ENCODE measurements around the gene SPRR2A. TPM values are rescaled to one million over a fixed set of nuclear protein-coding genes. Genes with fewer than 3 reads are reported as not detected.

The SPRR2A gene
- total RNA-seq: not detected

GRCh38 chr1:153057375-153057774 lies at the start of gene SPRR2A:
SPRR2A (minus strand) TSS chr1:153057512; CDS start chr1:153056735, 777 bp downstream.
- peaks cover 0 to 2% (median 0%) of the 10 kb centered on the region in 3 donors for H3K9me3 ChIP-seq (ENCODE audit: control insufficient read depth in 3 of 3, low read length in 3 of 3)
- H3K27ac ChIP-seq (ENCODE audit: low read depth, low read length): no peak within 1 kb of the TSS
- no peak within 1 kb of the TSS for H3K9ac ChIP-seq (ENCODE audit: low read depth in 1 of 3, low read length in 3 of 3)
- no peaks in the 10 kb centered on the region for H3K4me1 ChIP-seq (ENCODE audit: control insufficient read depth in 3 of 3, insufficient read depth in 3 of 3, low read length in 3 of 3)
- H3K27me3 ChIP-seq (ENCODE audit: control insufficient read depth in 3 of 3, insufficient read depth in 3 of 3, low read length in 3 of 3): no peaks in the 10 kb centered on the region
- H3K36me3 ChIP-seq (ENCODE audit: control insufficient read depth in 3 of 3, insufficient read depth in 3 of 3, low read length in 3 of 3): no peaks in the 10 kb centered on the region
- no peak within 1 kb of the TSS for H3K4me3 ChIP-seq (ENCODE audit: low read length in 3 of 3)

GRCh38 chr1:153100245-153100644 lies 42.9 kb upstream of the SPRR2A start:
- Histone ChIP-seq H3K9me3 (ENCODE audit: control insufficient read depth in 3 of 3, low read length in 3 of 3) (peaks cover 0 to 2% (median 0%) of the 10 kb centered on the region in 3 donors), H3K36me3 (ENCODE audit: control insufficient read depth in 3 of 3, insufficient read depth in 3 of 3, low read length in 3 of 3) (no peaks in the 10 kb centered on the region), H3K4me1 (ENCODE audit: control insufficient read depth in 3 of 3, insufficient read depth in 3 of 3, low read length in 3 of 3) (no peaks in the 10 kb centered on the region), H3K27me3 (ENCODE audit: control insufficient read depth in 3 of 3, insufficient read depth in 3 of 3, low read length in 3 of 3) (no peaks in the 10 kb centered on the region), H3K9ac (ENCODE audit: low read depth in 1 of 3, low read length in 3 of 3) (no peak overlapping the region), H3K4me3 (ENCODE audit: low read length in 3 of 3) (no peak overlapping the region), H3K27ac (ENCODE audit: low read depth, low read length) (no peak overlapping the region)

DNA sequence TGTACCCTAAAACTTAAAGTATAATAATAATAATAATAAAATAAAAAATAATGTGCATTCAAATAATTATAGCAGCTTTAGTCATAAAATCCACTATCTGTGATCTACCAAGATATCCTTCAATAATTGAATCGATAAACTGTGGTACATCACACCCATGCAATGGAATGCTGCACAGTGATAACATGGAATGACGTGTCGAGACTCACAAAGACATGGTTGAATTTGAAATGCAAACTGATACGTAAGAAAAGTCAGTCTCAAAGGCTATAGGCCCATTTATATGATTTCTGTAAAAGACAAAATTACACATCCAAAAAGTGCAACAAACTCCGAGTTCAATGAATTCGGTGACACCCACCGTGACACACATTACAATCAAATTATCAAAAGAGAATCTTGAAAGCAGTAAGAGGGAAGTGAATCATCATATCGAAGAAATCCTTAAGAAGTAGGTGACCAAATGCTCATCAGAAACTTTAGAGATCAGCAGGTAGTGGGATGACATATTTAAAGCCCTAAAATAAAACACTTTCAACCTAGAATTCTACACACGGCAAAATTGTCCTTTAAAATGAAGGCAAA lies 42.2 kb upstream of the SPRR2A start:
- Histone ChIP-seq H3K9me3 (ENCODE audit: control insufficient read depth in 3 of 3, low read length in 3 of 3) (peaks cover 0 to 2% (median 0%) of the 10 kb centered on the region in 3 donors), H3K27ac (ENCODE audit: low read depth, low read length) (no peak overlapping the region), H3K27me3 (ENCODE audit: control insufficient read depth in 3 of 3, insufficient read depth in 3 of 3, low read length in 3 of 3) (no peaks in the 10 kb centered on the region), H3K4me1 (ENCODE audit: control insufficient read depth in 3 of 3, insufficient read depth in 3 of 3, low read length in 3 of 3) (no peaks in the 10 kb centered on the region), H3K9ac (ENCODE audit: low read depth in 1 of 3, low read length in 3 of 3) (no peak overlapping the region), H3K36me3 (ENCODE audit: control insufficient read depth in 3 of 3, insufficient read depth in 3 of 3, low read length in 3 of 3) (no peaks in the 10 kb centered on the region), H3K4me3 (ENCODE audit: low read length in 3 of 3) (no peak overlapping the region)

DNA sequence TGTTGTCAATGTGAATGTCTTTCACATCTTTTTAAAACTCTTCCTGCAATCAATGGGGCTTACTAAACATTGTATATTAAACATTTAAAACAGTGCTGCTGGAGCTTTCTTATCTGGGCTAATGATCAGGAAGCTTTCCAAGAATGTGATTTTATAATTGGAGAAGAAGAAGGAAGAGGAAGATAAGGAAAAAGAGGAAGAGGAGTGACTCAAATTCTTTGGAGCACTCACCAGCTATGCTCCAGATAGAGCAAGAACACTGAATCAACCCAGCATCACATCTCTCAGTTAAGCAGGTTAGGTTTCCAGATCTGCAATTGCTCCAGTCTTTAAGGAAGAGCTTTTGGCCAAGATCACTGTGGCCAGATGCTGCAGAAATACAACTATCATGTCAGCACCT lies 38.5 kb upstream of the SPRR2A start:
- Histone ChIP-seq H3K27me3 (ENCODE audit: control insufficient read depth in 3 of 3, insufficient read depth in 3 of 3, low read length in 3 of 3) (no peaks in the 10 kb centered on the region), H3K4me1 (ENCODE audit: control insufficient read depth in 3 of 3, insufficient read depth in 3 of 3, low read length in 3 of 3) (no peaks in the 10 kb centered on the region), H3K9me3 (ENCODE audit: control insufficient read depth in 3 of 3, low read length in 3 of 3) (no peaks in the 10 kb centered on the region), H3K9ac (ENCODE audit: low read depth in 1 of 3, low read length in 3 of 3) (no peak overlapping the region), H3K27ac (ENCODE audit: low read depth, low read length) (no peak overlapping the region), H3K36me3 (ENCODE audit: control insufficient read depth in 3 of 3, insufficient read depth in 3 of 3, low read length in 3 of 3) (no peaks in the 10 kb centered on the region), H3K4me3 (ENCODE audit: low read length in 3 of 3) (no peak overlapping the region)

- H3K27ac ChIP-seq (ENCODE audit: low read depth, low read length): no peak within 1 kb of the TSS
- no peaks in the 10 kb centered on the region for H3K4me1 ChIP-seq (ENCODE audit: control insufficient read depth in 3 of 3, insufficient read depth in 3 of 3, low read length in 3 of 3)
- no peak within 1 kb of the TSS for H3K4me3 ChIP-seq (ENCODE audit: low read length in 3 of 3)
- H3K27me3 ChIP-seq (ENCODE audit: control insufficient read depth in 3 of 3, insufficient read depth in 3 of 3, low read length in 3 of 3): no peaks in the 10 kb centered on the region
- no peaks in the 10 kb centered on the region for H3K36me3 ChIP-seq (ENCODE audit: control insufficient read depth in 3 of 3, insufficient read depth in 3 of 3, low read length in 3 of 3)
- H3K9ac ChIP-seq (ENCODE audit: low read depth in 1 of 3, low read length in 3 of 3): no peak within 1 kb of the TSS
- no peaks in the 10 kb centered on the region for H3K9me3 ChIP-seq (ENCODE audit: control insufficient read depth in 3 of 3, low read length in 3 of 3)
These were observed 37.1 kb upstream of the SPRR2A start, which contains the start of gene SPRR2E for GRCh38 chr1:153094426-153094825. SPRR2E (minus strand) TSS chr1:153094526; CDS start chr1:153093751, 775 bp downstream.

GRCh38 chr1:153087652-153088051 lies 30.3 kb upstream of the SPRR2A start:
- Histone ChIP-seq H3K27me3 (ENCODE audit: control insufficient read depth in 3 of 3, insufficient read depth in 3 of 3, low read length in 3 of 3) (no peaks in the 10 kb centered on the region), H3K27ac (ENCODE audit: low read depth, low read length) (no peak overlapping the region), H3K9ac (ENCODE audit: low read depth in 1 of 3, low read length in 3 of 3) (no peak overlapping the region), H3K9me3 (ENCODE audit: control insufficient read depth in 3 of 3, low read length in 3 of 3) (peaks cover 0 to 3% (median 0%) of the 10 kb centered on the region in 3 donors), H3K4me3 (ENCODE audit: low read length in 3 of 3) (no peak overlapping the region), H3K36me3 (ENCODE audit: control insufficient read depth in 3 of 3, insufficient read depth in 3 of 3, low read length in 3 of 3) (no peaks in the 10 kb centered on the region), H3K4me1 (ENCODE audit: control insufficient read depth in 3 of 3, insufficient read depth in 3 of 3, low read length in 3 of 3) (no peaks in the 10 kb centered on the region)

DNA sequence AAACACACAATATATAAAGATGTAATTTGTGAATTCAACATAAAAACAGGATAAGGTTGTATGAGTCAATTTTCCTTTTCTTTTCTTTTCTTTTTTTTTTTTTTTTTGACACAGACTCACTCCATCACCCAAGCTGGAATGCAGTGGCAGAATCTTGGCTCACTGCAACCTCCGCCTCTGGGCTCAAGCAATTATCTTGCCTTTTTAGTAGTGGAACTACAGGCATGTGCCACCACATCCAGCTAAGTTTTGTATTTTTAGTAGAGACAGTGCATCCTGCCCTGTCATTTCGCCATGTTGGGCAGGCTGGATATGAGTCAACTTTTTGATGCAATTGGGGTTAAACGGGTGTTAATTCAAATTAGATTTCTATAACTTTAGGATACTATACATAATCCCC lies 24.4 kb upstream of the SPRR2A start:
- no peak overlapping the region for H3K27ac ChIP-seq (ENCODE audit: low read depth, low read length)
- no peak overlapping the region for H3K4me3 ChIP-seq (ENCODE audit: low read length in 3 of 3)
- no peaks in the 10 kb centered on the region for H3K4me1 ChIP-seq (ENCODE audit: control insufficient read depth in 3 of 3, insufficient read depth in 3 of 3, low read length in 3 of 3)
- H3K9ac ChIP-seq (ENCODE audit: low read depth in 1 of 3, low read length in 3 of 3): no peak overlapping the region
- H3K9me3 ChIP-seq (ENCODE audit: control insufficient read depth in 3 of 3, low read length in 3 of 3): peaks cover 0 to 3% (median 0%) of the 10 kb centered on the region in 3 donors
- H3K36me3 ChIP-seq (ENCODE audit: control insufficient read depth in 3 of 3, insufficient read depth in 3 of 3, low read length in 3 of 3): no peaks in the 10 kb centered on the region
- H3K27me3 ChIP-seq (ENCODE audit: control insufficient read depth in 3 of 3, insufficient read depth in 3 of 3, low read length in 3 of 3): no peaks in the 10 kb centered on the region

- no peaks in the 10 kb centered on the region for H3K27me3 ChIP-seq (ENCODE audit: control insufficient read depth in 3 of 3, insufficient read depth in 3 of 3, low read length in 3 of 3)
- H3K36me3 ChIP-seq (ENCODE audit: control insufficient read depth in 3 of 3, insufficient read depth in 3 of 3, low read length in 3 of 3): no peaks in the 10 kb centered on the region
- H3K9me3 ChIP-seq (ENCODE audit: control insufficient read depth in 3 of 3, low read length in 3 of 3): no peaks in the 10 kb centered on the region
- no peak overlapping the region for H3K4me3 ChIP-seq (ENCODE audit: low read length in 3 of 3)
- no peak overlapping the region for H3K9ac ChIP-seq (ENCODE audit: low read depth in 1 of 3, low read length in 3 of 3)
- H3K4me1 ChIP-seq (ENCODE audit: control insufficient read depth in 3 of 3, insufficient read depth in 3 of 3, low read length in 3 of 3): no peaks in the 10 kb centered on the region
- no peak overlapping the region for H3K27ac ChIP-seq (ENCODE audit: low read depth, low read length)
These were observed 15.8 kb upstream of the SPRR2A start for GRCh38 chr1:153072806-153073726.

- no peaks in the 10 kb centered on the region for H3K36me3 ChIP-seq (ENCODE audit: control insufficient read depth in 3 of 3, insufficient read depth in 3 of 3, low read length in 3 of 3)
- no peaks in the 10 kb centered on the region for H3K27me3 ChIP-seq (ENCODE audit: control insufficient read depth in 3 of 3, insufficient read depth in 3 of 3, low read length in 3 of 3)
- no peaks in the 10 kb centered on the region for H3K4me1 ChIP-seq (ENCODE audit: control insufficient read depth in 3 of 3, insufficient read depth in 3 of 3, low read length in 3 of 3)
- H3K9ac ChIP-seq (ENCODE audit: low read depth in 1 of 3, low read length in 3 of 3): no peak within 1 kb of the TSS
- no peak within 1 kb of the TSS for H3K4me3 ChIP-seq (ENCODE audit: low read length in 3 of 3)
- H3K9me3 ChIP-seq (ENCODE audit: control insufficient read depth in 3 of 3, low read length in 3 of 3): no peaks in the 10 kb centered on the region
- no peak within 1 kb of the TSS for H3K27ac ChIP-seq (ENCODE audit: low read depth, low read length)
These were observed 14.2 kb upstream of the SPRR2A start, which contains the start of gene SPRR2B for GRCh38 chr1:153071511-153071910. SPRR2B (minus strand) TSS chr1:153071611; CDS start chr1:153070839, 772 bp downstream.

DNA sequence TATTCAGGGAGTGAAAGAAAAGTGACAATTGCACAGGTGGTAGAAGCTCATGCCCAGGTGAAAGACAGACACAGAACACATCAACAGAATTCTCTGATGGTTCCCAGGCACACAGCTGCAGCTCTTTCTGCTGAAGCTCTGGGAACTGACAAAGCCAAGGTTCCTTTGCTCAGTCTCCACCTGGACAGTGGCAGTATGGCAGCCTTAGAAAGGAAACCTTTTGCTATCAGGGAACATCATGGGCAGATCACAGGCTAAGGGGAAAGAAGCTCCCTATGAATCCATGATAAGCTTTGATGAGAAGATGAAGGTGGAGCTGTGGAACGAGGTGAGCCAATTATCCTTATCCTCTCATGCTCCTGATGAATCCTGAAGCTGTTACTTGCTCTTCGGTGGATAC lies 12.9 kb upstream of the SPRR2A start:
- no peak overlapping the region for H3K9ac ChIP-seq (ENCODE audit: low read depth in 1 of 3, low read length in 3 of 3)
- no peak overlapping the region for H3K4me3 ChIP-seq (ENCODE audit: low read length in 3 of 3)
- H3K27me3 ChIP-seq (ENCODE audit: control insufficient read depth in 3 of 3, insufficient read depth in 3 of 3, low read length in 3 of 3): no peaks in the 10 kb centered on the region
- H3K36me3 ChIP-seq (ENCODE audit: control insufficient read depth in 3 of 3, insufficient read depth in 3 of 3, low read length in 3 of 3): no peaks in the 10 kb centered on the region
- H3K9me3 ChIP-seq (ENCODE audit: control insufficient read depth in 3 of 3, low read length in 3 of 3): no peaks in the 10 kb centered on the region
- no peak overlapping the region for H3K27ac ChIP-seq (ENCODE audit: low read depth, low read length)
- H3K4me1 ChIP-seq (ENCODE audit: control insufficient read depth in 3 of 3, insufficient read depth in 3 of 3, low read length in 3 of 3): no peaks in the 10 kb centered on the region
